CD1c-positive myeloid dendritic cell (primary cell): ENCODE results near the gene WDR90.
"Not testable (repeated sequence)": the region's sequence is repeated elsewhere in the genome, so short reads cannot be mapped to it uniquely, and the experiment has no call there.

Source experiments
- DNase-seq: peaks from one replicate; pipeline ENCODE4 v3.0.0-alpha.2; 2016; ENCODE audit errors: extremely low spot score

Gene WDR90

DNA sequence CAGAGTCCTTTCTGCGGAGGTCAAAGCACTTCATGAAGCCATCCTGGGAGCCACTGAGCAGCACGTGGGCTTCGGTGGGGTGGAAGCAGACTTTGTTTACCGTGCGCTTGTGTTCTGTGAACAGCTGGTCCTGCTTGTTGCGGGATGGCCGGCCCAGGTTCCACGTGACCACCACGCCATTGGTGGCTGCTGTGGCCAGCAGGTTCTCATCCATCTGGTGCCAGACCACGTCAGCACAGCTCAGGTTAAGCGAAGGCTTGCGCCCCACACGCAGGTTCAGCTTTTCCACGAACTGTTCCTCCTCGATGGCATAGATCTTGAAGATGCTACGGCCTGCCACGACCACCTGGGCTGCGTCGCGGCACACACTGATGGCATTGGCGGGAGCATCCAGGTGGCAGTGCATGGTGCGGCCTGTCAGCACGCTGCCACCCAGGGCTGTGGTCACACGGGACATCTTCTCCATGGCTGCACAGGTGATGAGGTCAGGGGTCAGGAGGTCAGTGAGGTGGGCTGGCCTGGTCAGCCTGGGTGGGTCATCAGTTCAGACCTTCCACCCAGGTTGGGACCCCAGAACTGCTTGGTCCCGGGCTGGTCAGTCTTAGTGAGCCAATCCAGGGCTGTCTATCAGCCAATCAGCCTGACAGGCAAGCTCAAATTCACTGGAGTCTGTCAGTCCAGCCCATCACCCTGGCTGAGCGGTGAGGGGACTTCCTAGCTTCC is 40.2 kb downstream of the WDR90 start:
- DNase-seq = no peak

DNA sequence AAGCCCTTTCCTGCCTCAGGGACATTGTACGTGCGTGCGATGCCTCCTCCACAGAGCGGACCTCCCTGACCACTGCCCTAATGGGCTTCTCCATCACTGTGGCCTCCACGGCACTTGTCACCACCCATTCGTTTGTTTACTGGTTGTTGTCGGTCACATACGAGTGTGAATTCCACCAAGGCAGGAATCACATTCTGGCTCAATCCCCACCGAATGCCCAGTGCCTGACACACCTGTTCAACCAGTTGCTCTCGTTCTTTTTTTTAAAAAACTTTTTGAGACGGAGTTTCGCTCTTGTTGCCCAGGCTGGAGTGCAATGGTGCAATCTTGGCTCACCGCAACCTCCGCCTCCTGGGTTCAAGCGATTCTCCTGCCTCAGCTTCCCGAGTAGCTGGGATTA is 42.1 kb downstream of the WDR90 start:
- DNase-seq = not testable (repeated sequence)

DNA sequence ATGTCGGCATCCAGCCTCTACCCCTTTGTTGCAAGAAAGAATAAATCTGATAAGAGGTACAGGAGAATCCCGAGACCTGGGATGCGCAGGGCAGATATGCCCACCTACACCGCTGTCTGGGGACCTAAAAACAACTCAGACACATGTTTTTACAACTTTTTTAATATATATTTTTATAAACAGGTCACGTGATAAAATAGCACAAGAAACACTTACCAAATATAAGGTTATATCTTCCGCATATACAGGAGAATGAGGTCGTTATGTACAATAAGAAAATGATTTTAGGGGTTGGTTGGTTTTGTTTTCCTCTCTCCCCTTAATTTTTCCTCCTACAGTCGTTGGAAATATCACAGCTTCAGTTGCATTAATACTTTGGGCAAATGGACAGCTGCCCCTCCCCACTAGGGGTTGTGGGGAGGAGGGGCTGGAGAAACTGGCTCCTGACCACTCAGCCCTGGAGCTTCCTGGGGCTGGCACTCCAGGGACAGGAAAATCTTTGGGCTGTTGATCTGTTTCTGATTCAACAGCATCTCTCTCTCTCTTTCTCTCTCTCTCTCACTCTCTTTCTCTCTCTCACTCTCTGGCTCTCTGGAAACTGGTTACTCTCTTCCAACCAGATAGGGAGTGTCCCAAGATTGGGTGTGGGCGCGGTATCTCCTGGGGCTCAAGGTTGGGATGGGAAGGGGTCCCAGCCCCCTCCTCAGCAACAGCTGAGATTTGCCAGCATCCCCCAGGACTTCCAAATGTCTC is 43.4 kb downstream of the WDR90 start:
- DNase-seq = no peak

DNA sequence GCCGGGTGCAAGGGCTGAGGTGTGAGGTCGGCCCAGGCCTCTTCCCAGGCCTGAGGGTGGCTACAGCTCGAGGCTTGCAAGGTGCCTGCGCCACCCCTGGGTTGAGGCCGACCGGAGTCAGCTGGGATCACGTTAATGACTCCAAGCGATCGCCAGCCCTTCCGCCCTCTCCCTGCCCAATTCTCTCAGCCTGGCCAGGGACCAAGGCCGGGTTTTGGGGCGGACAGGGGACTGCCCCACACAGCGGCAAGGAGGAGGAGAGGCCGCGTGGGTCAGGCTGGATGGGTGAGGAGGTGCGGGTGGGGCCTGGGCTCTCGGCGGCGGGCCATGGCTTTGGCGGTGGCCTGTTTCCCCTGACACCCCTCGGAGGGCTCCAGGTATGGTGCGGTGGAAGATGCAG is 44.2 kb downstream of the WDR90 start:
- no peak for DNase-seq

DNA sequence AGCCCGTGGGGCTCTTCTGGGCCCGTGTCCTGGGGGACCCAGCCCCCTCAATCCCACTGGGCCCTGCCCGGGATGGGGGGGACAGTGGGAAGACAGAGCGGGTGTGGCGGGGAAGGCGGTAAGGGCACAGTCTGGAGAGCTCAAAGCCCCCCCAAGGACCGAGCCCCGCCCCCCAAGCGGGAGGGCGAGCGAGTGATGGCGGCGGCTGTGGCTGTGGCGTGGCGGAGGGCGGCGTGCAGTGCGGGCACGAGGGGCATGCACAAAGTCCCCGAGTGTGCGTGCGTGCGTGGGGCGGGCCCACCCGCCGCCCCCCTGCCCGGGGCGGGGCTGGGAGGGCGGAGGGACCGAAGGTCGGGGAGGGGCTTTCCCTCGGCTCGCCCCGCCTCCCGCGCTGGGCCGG is 44.6 kb downstream of the WDR90 start:
- DNase-seq = no peak

DNA sequence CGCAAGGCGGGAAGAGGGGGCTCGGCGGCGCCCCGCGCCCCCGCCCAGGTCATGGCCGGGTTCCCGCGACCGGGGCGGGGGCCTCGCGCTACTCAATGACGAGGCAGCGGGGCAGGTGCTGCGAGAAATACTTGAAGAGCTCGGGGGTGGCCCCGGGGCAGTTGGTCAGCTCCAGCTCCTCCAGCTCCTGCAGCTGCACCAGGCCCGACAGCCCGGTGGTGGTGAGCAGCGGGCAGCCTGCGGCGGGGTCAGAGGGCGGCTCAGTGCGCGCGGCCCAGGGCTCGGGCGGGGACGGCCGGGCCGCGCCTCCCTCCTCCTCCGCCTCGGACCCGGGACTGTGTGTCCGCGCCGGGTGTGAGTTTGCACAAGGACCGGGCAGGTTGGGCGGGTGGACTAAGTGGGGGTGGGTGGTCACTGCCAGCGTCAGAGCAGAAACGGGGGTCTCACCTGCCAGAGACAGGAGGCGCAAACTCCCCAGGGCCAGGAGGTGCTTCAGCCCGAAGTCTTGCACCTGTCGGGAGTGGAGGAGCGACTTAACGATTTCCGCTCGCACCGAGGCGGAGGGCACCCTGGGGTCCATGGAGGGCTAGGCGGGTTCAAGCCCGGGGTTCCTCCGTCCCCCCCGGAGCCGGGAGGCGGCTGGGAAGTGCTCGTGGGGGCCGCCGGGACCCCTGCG is 45.2 kb downstream of the WDR90 start:
- DNase-seq = no peak

DNA sequence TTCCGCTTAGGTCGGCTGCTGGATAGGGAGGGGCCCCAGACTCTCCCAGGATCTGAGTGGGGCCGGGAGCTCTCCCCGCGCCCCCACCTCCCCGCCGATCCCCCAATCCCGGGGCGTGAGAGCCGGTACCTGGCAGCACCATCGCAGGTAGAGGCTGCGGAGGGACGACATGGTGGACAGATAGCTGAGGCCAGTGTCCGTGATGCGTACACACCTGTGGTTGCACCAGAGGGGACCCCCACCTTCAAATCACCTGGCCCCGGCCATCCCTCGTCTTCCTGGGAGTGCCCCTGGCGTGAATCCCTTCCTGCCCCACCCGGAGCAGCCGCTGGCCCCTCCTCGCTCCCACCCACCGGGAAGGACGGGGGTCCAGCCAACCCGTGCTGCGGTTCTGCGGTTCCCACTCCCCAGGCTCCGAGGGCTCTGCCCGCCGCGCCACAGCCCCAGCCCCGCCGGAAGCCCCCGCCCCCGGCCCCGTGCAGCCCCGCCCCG is 45.7 kb downstream of the WDR90 start:
- DNase-seq = no peak

DNA sequence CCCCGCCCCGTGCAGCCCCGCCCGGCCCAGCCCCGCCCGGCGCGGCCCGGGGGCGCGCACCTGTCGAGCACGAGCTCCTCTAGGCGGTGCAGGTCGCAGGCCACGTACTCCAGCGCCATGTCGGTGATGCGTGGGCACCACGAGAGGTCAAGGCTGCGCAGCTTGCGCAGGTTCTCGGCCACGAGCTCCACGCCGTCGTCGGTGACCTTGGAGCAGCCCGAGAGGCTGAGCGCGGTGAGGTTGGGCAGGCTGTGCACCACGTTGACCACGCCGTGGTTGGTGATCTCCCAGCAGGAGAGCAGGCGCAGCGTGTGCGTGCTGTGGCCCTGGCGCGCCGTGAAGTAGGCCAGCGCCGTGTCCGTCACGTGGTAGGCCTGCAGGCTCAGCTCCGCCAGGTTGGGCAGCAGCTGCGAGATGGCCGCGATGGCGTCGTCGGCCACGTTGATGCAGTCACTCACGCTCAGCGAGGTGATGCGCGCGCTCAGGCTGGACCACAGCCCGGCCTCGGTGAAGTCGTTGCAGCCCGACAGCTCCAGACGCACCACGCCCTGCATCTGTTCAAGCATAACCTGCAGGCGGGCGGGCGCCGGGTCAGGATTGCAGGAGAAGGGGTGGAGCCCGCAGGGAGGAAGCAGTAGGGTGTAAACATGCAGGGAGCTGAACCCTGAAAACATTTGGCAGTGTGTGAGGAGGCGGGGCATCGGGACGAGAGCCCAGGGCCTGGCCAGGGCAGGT is 46.4 kb downstream of the WDR90 start:
- peak; percentile 54 for DNase-seq

DNA sequence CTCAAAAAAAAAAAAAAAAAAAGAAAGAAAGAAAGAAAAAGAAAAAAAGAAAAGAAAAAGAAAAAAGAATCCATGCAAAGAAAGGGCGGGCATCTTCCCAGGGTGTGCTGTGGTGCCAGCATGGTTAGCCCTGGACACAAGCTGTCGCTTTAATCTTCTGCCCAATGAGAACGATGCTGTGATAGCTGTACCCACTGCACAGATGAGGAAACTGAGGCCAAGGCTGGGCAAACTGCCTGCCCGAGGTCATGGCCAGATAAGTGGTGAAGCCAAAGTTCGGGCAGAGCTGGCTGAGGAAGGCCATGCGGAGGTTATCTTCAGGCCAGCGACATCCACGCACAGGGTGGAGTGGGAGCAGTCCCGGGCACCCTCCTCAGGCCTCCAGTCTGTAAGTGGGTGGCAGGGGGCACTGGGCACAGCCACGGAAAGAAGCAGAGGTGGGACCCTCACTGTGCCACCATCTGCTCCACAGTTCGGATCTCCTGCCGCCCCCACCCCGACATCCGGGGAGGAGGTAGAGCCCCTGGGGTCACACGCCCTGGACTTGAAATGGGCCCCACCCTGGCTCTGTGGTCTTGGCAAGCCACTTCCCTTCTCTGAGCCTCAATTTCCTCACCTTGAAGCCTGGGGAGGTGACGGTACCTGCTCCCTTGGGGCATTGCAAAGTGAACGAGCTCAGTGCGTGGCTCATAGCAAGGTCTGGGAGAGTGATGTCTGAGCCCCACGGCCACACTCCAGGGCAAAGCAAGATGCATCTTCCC is 49.9 kb downstream of the WDR90 start:
- DNase-seq = no peak

DNA sequence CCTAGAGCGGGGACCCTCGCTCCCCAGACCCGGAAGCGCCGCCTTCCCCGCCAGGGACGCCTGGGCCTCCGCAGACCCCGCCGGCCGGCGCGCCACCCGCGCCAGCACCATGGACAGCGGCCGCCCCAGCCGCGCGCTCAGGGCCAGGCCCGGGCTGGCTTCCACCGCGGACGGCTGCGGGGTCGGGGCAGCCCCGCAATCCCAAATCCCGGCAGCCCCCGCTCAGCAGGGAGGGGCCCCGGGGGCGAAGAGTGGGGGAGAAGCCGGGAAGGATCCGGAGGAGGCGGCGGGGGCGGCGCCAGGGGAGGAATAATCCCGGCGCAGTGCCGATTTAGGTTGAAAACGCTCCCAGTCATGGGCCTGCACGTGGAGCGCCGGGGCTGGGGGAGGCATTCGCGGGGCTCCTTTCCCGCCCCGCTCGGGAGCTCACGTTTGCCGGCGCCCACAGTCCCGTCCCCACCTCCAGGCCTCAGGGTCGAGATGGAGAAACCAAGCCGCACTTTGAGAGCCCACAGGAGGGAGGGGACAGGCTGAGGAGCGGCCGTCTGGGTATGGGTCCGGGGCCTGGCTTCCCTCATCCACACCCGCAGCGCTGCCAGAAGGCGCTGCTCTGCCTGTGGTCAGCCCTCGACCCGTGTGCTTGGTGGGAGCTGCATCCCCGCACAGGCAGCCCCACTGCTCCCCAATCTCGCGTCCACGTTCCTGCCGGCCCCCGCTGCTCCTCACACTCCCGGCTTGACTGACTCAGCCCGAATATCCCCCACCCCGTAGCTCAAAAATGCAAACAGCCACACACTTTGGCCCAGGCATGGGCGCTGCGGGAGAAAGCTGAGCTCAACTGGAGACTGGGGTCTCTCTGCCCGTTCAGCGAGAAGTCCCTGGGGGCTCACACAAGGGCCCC is 51.8 kb downstream of the WDR90 start:
- peak; percentile 27 for DNase-seq

DNA sequence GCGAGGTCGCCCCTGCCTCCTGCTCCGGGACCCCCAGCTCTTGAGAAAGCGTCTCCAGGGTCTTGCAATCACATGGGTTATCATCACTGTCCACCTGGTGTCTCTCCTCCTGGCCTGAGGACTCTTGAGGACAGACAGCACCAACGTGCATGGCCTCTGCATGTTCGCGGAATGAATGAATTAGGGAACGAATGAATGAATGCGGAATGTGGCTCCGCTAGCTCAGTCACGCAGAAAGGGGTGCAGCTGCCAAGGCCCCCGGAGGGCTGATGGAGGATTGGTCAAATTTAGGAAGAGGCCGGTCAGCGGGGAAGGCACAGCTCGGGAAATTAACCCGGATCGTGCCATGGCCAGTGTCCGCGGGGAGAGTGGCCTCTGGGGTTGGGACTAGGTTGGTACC is 53.2 kb downstream of the WDR90 start:
- no peak for DNase-seq

DNA sequence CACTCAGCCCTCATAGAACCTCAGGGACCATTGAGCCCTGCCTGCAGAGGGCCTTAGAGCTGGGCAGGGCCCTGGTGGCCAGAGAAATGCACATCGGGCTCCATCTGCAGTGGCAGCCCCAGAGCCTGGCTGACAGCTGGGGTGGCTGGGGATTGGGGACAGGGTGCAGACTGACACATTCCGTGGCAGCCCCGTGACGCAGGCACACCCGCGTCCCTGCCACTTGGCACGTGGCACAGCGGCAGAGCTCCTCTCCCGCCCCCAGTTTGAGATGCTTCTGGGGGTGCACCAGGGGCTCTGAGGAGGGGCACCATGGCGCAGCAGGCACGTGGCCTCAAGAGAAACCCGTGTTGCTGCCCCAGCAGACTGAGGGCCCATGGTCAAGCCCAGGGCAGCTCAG is 54.2 kb downstream of the WDR90 start:
- no peak for DNase-seq

DNA sequence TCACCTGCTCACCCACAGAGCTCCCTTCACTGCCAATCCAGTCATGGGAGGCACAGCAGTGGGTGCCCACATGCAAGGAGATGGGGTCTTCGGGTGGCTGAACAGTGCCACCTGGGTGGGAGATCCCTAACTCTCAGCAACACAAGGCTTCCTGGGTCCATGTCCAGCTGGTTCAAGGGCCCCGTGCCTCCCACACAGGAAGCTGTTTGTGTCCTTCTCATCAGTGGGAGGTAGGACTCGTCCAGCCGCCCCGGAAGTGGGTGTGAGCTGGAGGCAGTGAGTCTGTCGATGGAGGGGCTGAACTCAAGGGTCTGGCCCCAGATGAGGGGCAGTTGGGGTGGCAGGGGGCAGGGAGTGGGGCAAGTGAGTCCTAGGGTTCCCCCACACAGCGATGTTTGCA is 54.9 kb downstream of the WDR90 start:
- DNase-seq = no peak

DNA sequence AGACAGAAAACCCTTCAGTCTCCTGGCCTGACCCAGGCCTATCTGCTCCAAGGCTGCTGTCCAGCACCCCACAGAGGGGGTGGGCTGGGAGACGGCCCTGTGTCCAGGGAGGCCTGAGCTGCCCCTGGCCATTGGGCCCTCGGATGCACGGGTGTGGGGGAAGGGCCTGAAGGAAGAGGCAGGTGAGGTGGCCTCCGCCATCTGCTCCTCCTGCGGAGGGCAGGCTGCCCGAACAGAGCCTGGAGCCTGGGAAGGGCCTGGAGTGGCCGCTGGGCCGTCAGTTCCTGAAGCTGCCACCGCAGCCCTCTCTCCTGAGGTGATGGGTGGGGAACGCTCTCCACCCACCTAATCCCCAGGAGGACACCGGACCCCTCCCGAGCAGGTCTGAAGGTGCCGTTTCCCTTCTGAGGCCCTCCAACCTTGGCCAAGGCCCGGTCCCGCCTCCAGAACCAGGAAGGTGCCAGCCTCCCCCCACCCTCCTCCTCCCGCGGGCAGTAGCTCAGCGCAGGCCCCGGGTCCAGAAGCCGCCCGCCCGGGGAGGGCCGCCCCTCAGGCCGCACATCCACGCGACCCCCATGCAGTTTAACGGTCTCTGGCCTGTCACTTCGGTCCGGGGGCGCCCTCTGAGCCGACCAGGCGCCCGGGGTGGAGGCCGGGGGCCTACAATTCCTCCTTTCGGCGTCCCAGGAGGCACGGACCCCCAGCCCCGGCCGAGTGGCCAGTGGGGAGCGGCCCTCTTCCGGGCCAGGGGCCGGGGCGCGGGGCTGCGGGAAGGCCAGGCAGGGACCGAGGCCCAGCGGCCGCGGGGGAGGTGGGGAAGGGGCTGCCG is 55.6 kb downstream of the WDR90 start:
- DNase-seq = no peak

DNA sequence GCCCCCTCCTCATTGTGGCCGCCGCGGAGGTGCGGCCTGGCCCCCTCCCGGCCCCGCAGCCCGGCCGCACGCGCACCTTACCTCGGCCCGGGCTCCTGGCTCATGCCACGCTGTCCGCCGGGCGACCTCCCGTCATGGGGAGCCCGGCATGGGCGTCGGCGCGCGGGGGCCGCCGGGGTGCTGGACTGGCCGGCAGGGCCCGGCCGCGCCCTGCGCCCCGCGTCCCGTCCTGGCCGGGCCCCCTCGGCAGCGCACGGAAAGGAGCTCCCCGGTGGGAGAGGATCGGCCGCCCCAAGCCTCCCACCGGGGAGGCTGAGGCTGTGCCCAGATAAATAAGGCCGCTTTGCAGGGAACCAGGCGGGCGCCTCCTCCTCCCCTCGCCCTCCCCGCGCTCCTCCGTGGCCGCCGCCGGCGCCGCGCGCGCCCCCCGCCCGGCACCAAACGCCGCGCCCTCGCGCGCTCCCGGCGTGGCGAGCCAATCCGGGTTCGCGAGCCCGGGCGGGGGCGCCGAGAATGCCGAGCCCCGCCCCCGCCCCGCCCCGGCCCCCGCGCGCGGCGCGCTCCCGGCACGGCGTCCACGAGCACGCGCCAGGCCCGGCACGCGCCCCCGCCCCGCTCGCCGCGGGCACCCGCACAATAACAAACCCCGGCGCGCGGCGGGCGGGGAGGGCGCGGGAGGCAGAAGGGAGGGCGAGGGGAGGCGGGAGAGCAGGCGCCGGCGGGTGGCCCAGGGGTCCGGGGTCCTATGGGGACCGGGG is 56.4 kb downstream of the WDR90 start, which contains the start of gene FBXL16:
TSS of gene FBXL16 (minus strand) at position 371 of the 758 bp plus-strand sequence. CDS start 8,396 bp downstream, outside the sequence.
- no peak for DNase-seq

DNA sequence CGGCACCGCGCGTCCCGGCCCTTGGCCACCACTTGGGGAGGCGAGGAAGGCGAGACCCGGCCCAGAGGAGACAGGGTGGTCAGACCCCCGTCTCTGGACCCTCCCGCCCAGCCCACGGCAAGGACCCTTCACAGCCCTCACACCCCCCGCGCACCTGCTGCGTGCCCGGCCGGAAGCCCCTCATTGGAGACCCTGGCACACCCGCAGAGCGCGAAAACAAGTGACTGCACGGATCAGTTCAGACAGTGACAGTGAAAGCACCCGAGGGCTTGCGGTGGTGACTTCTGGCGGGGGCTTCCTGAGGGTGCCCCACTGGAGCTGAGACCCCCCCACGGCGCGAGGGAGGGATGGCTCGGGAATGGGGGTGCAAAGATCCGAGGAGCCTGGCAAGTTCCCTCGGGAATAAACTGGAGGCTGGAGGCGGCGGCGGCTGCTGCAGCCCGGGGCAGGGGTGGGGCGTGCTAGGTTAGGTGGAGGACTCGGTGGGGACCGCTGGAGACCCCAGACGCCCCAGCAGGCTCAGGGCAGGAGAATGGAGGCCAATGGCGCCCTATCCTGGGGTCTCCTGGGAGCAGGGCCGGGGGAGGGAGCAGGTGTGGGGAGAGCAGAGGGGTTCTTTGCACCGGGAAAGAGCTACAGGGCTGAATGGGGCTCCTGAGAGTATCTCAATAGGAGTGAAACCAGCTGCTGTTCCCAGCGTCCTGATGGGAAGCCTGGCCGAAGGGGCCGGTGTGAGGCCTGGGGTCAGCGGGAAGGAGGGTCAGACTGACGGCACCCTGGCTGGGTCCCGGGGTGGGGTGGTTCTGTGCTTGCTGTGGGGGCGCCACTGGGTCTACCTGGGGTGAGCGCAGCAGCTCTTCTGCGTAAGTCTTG is 57.3 kb downstream of the WDR90 start:
- no peak for DNase-seq

DNA sequence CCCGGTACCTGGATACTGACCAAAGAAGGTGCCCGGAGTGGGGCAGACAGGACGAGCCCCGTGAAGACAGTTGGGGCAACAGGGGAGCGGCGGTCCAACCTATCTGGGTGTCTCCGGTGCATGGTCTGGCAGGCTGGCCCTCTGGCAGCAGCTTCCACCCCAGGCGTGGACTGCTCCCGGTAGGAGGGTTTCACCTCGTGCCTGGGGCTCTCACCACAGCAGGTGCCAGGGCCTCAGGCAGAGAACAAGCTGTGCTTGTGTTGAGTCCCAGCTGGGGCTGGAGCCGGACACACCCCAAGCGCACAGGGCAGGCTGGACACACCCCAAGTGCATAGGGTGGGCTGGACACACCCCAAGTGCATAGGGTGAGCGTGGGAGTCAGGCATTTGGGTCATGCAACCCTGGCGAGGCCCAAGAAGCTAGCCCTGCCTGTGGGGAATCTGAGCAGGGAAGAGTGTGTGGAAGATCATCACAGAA is 57.9 kb downstream of the WDR90 start:
- DNase-seq = no peak
